ENCODE data around the gene NUP35.
"Not testable (repeated sequence)": the region's sequence is repeated elsewhere in the genome, so short reads cannot be mapped to it uniquely, and the experiment has no call there.

Gene NUP35

GRCh38 chr2:183148955-183149354 is 24.7 kb downstream of the NUP35 start:
- no peak for DNase-seq

DNA sequence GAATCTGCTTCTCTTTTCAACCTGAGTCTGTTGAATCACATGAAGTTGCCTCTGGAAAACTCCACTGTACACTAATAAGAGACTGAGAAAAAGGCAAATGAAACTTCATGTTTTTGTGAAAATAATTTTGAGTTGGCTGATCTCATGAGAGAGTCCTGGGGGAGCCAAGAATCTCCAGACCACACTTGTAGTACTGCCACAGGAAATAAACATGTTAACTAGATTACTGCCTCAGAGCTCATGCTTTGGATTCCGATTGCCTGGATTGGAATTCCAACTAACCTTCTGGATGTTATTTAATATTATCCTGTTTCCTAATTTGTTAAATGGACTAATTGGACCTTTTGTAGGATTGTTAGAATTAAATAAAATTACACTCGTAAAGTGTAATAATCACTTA is 25.2 kb downstream of the NUP35 start:
- no peak for DNase-seq

- DNase-seq = not testable (repeated sequence)
These were observed 28.0 kb downstream of the NUP35 start for GRCh38 chr2:183152280-183152679.

- DNase-seq = no peak
These were observed 29.7 kb downstream of the NUP35 start for GRCh38 chr2:183153967-183154366.

GRCh38 chr2:183154772-183155171 is 30.5 kb downstream of the NUP35 start:
- DNase-seq = not testable (repeated sequence)

DNA sequence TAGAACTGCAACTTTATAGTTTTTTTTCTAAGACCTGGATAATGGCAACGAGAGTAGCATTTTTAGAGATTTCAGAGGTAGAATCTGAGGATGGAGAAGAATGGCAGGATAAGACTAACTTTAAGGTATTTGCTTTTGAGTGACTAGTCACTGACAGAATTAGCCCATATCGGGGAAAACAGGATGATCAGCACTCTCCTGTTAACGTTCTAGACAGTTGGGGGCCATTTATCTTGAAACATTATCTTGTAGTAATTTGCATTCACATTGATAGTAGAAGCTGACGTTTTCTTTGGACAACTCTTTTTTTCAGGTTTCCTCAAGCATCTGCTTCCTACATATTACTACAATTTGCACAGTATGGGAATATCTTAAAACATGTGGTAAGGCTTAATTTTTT is 32.9 kb downstream of the NUP35 start:
- DNase-seq = no peak

DNA sequence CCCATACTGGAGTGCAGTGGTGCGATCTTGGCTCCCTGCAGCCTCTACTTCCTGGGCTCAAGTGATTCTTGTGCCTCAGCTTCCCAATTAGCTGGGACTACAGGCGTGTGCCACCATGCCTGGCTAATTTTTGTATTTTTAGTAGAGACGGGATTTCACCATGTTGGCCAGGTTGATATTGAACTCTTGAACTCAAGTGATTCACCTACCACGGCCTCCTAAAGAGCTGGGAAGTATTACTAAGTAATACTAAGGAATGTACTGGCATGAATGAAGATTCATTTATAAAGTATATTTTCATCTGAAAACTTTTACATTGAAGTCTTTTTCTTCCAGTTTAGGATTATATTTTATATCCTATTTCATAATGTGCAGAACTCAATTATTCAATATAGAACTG is 38.1 kb downstream of the NUP35 start:
- no peak for DNase-seq

- DNase-seq = no peak
These were observed 39.8 kb downstream of the NUP35 start for GRCh38 chr2:183163821-183164649.

GRCh38 chr2:183164650-183165015 is 40.4 kb downstream of the NUP35 start:
- DNase-seq = no peak

- no peak for DNase-seq
These were observed 42.0 kb downstream of the NUP35 start for GRCh38 chr2:183166210-183166609.

DNA sequence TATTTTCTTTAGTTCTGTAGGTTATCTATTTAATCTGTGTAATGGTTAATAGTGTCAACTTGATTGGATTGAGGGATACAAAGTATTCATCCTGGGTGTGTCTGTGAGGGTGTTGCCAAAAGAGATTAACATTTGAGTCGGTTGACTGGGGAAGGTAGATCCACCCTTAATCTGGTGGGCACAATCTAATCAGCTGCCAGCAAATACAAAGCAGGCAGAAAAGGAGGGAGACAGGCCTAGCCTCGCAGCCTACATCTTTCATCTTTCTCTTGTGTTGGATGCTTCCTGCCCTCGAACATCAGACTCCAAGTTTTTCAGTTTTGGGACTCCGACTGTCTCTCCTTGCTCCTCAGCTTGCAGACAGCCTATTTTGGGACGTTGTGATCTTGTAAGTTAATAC is 42.7 kb downstream of the NUP35 start:
- DNase-seq = not testable (repeated sequence)

DNA sequence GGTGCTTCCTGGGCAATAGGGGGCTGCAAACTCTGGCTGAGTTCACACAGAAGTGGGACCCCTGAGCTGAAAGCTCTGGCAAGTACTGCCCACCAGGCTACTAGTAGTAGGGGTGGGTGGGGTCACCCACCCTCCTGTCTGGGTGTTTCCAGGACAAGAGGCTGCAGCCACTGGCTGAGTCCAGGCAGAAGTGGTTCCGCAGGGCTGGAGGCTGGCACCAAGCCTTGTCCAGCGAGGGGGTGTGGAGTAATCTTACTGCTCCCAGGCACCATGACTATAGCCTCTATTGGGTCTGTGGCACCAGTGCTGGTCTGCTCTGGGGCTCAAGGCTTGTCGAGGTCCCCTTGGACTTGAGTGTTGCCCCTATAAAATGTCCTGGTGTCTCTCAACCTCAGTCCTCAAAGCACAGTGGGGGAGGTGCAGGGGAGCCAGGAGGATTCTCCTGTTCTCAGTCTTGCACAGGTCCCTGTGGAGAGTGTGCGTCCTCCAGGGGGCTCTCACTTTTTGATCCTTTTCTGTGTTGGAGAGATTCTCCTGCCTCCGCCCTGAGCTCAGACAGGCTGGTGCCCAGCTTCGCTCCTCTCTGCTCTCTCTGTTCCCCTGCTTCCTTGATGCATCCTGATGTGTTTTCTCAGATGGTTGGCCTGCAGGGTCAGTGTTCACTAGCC is 48.1 kb downstream of the NUP35 start:
- DNase-seq = no peak

GRCh38 chr2:183179156-183179555 is 54.9 kb downstream of the NUP35 start:
- no peak for DNase-seq

DNA sequence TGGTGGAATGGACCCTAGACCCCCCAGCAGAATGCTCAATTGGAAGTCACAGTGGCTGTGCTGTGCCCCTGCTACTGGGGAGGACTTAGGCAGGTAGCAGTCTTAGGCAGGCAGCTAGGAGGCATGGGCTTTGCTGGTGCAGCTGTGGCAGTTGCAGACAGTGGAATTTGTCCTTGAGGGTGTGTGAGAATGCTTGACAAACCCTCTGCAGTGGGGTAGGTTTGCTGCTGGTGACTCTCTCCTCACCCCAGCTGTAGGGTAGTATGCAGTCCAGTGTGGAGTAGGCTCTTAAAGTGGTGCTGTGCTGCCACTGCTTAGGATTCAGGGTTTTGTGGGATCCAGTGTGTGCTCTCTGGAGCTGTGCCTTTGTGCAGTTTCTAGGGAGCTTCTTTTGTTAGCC is 61.3 kb downstream of the NUP35 start:
- no peak for DNase-seq

GRCh38 chr2:183186296-183186695 is 62.1 kb downstream of the NUP35 start:
- DNase-seq = no peak

- DNase-seq = no peak
These were observed 62.5 kb downstream of the NUP35 start for GRCh38 chr2:183186766-183187165.

GRCh38 chr2:183192343-183192742 is 68.1 kb downstream of the NUP35 start:
- DNase-seq = no peak

DNA sequence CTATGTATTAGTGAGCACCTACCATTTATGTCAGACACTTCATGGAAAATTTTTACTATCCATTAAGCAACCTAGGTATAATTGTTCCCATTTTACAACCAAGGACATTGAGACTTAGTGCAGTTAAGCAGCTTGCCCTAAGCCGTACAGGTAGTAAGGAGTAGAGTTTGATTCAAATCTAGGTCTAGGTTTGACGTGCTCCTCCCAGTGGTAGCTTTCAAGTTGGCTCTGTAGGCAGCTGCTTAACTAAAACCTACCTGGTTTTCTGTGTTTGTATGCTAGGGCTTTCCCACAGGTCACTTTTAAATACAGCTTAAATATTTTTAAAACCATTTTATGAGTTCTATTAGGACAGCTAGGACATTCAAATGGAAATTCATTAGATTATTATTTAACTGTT is 69.7 kb downstream of the NUP35 start:
- no peak for DNase-seq

DNA sequence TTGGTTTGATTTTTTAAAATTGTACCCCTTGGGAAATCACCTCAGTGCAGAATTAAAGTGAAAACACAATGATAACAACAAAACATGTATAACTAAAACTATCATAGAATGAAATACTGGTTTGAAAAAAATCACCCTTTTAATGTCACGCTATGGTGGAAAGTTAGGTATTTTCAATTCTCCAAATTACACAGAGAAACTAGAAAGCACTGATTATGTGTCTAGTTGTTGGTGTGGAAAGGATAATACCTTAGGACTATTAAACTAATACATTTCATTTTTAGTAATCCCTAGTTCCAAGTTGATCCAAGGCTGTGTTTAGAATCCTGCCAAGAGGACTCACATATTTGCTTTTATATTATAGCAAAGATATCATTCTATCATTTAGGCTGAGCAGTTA is 71.2 kb downstream of the NUP35 start:
- no peak for DNase-seq

DNA sequence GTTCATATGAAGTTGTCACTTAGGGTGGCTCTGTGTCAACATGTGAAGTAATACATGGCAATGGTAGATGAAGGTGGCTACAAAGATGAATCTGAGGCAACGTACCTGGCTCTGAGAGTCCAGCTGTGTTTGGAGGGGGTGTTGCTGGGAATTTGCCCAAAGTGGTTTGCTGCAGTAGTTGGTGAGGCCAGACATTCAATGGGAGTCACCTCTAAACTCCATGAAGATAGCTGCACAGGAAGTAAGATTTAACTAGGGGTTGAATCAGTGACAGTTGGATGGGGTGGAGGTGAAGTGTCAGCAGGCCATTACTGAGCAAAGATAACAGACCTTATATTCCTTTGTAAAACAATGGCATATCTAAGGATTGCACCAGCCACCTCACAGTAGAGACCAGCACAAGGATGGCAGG is 71.8 kb downstream of the NUP35 start:
- DNase-seq = no peak

DNA sequence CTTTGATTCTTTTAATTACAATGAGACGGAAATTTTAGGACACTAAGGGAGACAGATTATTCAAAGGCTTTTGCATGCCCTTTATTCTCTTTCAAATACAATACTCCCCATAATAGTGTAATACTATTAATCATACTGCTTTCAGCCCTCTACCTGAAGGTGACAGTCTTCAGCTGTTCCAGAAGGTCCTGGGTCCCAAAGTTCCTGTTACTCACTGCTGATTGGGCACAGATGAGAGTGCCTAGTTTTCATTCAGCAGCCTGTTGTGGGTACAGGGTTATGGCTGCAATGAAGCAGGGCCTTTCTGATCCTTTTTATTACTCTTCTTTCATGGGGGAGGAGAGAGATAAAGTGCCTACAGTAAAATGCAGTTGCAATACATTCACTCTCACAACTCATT is 80.2 kb downstream of the NUP35 start:
- no peak for DNase-seq

DNA sequence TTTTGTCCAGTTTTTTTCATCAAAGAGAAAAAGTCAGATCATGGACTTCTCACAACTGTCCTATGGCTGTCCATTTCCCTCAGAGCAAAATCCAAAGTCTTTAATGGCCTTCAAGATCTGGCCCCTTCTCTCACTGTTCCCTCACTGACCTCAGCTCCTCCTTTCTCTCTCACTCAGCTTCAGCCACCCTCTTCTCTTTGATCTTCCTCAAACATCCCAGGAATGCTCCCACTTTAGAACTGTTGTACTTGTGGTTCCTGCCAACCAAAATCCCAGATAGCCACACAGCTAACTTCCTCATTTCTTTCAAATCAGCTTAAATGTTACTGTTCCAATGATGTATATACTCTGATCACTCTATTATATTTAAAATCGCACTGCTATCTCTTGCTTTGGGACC is 82.9 kb downstream of the NUP35 start:
- no peak for DNase-seq

GRCh38 chr2:183209395-183210028 is 85.3 kb downstream of the NUP35 start:
- DNase-seq = no peak

Data from right forelimb (tissue), 1 donor.